Measurements from ENCODE around the gene FAM228A.
"Not testable (repeated sequence)": the region's sequence is repeated elsewhere in the genome, so short reads cannot be mapped to it uniquely, and the experiment has no call there.

FAM228A gene

DNA sequence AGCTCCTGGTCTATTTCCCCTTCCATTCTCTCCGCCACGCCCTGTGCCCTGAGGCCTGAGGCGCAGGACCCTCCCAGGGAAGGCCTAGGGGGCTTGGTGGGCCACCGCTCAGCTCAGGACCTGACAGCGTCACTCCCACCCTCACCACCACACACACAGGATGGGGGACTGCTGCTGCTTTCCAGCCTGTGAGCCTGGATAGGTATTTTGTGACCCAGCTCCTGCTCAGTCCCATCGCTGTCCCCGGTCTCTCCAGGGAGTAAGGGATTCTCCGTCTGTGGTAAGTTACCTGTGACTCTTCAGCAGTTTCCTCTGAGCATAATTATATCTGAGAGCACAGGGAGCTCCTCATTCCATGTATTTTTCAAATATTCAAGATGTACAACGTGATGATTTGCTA lies 16.3 kb downstream of the FAM228A start:
- DNase-seq (ENCODE audit: low spot score): no peak

DNA sequence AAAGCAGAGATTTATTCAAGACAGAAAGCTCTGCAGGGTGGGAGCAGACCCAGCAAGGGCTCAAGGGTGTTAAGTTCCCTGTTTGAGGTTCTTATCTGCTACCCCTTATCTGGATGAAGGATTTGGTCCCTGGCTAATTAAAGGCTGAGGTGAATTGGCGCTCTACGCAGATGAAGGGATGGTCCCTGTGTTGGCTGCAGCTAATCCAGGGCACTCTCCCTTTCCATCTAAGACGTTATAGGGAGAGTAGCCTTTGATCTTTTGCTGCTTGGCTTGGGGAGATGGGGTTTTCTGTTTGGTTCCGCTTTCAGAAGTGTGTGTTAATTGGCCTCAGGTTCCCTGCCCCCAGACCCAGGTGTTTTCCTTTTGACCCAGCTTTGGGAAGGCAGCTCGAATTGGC lies 17.0 kb downstream of the FAM228A start:
- no peak for DNase-seq (ENCODE audit: low spot score)

DNA sequence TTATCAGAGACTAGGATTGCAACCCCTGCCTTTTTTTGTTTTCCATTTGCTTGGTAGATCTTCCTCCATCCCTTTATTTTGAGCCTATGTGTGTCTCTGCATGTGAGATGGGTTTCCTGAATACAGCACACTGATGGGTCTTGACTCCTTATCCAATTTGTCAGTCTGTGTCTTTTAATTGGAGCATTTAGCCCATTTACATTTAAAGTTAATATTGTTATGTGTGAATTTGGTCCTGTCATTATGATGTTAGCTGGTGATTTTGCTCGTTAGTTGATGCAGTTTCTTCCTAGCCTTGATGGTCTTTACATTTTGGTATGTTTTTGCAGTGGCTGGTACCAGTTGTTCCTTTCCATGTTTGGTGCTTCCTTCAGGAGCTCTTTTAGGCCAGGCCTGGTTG lies 22.4 kb downstream of the FAM228A start:
- DNase-seq (ENCODE audit: low spot score): not testable (repeated sequence)

DNA sequence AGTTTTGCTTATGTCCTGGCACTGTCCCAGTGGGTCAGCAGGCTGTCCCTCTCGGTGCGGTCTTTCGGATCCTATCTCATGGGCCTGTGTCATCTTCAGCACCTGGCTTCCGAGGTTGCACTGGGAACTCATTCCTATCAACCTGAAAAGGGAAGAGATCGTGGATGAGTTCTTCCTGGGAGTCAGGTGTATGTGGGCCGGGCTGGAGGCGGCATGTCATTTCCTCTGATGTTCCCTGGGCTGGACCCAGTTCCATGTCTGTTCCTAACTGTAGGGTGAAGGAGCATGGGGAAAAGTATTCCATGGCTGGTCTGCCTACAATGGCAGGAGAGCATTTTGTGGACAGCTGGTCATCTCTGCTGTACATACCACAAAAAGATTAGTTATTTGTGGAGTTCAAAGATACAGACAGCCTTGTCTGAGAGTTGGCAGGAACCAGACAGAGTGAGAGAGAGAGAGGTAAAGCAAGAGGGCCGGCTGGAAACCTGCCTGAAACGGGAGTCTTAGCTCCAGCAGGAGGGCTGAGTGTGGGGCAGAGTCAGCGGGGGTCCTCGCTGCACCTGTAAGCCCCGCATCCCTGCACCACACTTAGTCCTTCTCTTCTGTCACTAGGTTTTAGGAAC lies 25.2 kb downstream of the FAM228A start:
- no peak for DNase-seq (ENCODE audit: low spot score)

DNA sequence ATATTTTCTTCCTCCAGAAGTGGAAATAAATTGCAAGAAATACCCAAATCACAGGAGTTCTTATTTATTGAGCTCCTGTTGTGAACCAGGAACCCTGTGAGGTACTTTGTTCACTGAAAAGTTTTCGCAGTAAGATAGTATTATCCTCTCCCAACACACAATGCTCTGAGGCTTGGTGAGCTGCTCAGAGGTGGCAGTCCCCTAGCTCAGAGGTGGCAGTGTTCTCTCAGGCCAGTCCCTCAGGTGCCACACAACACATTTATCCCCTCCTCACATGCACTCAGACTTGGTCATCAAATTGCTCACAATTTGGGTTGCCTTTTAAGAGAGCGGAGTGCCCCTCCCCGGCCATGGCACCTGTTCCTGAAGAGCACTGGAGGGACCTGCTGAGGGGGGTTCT lies 25.9 kb downstream of the FAM228A start:
- no peak for DNase-seq (ENCODE audit: low spot score)

DNA sequence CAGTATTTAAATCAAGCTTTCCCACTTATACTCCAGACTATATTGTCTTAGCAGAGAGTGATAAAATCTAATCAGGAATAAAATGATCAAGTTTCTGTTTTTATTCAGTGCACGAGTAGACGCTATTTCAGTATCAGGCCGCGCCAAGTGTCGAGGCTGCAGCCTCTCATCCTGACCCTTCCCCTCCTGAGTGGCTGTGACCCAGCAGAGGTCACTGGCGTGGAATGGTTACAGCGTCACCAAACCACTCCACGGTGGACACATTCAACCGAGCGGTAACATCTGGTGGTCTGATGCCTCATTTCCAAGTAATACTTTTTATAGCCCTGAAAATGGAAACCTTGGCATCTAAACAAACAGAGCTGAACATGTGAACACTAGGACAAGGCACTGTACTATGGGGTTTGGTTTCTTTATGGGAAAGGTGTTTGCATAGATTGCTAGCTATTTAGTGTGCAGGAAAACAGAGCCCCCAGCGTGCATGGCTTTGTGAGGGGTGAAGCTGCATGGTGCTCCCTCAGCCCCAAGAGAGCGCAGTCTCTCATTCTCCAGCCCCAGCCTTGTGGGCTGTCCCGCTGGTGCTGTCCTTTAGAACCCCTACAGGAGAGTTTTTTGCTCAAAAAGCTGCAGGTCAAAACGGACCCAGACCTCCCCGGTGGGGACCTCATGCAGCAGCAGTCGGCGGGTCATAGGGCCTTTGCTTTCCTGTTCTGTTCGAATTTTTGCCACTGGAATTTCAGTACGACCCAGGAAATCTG lies 28.4 kb downstream of the FAM228A start:
- no peak for DNase-seq (ENCODE audit: low spot score)

DNA sequence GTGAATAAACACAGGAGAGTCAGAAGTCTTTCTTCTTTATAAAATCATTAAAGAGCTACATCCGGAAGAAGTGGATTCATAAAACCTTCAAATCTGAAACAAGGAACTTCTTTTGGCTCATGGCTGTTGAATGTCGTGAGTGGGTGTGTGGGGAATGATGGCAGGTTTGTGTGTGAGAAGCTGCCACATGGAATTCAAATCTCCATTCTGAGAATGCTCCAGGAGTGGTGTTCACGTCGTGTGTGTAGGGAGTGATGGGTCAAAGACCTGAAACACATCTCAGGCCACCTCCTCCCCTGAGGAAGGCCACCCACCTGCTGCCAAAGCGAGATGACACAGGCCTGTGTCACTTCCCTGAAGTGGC lies 28.9 kb downstream of the FAM228A start:
- no peak for DNase-seq (ENCODE audit: low spot score)

DNA sequence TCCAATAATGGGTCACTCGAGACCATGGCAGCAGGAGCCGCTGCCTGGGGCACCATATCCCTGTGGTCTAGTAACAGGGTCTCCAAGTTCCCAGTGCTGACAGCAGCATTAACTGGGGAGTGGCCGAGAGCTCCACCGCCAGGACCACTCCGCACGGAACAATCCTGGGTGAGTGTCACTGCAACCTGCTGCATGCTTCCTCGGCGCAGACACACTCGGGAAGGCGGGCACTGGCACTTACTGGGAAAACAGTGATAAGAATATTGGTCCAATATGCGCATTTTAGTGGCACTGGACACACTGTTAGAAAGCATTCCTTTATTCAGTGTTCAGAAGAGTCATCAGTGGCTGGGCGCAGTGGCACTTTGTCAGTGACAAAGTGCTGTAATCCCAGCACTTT lies 29.7 kb downstream of the FAM228A start:
- DNase-seq (ENCODE audit: low spot score): no peak

GRCh38 chr2:24205131-24205530 lies 30.3 kb downstream of the FAM228A start:
- DNase-seq (ENCODE audit: low spot score): no peak

- DNase-seq (ENCODE audit: low spot score): no peak
Measured at GRCh38 chr2:24206242-24206641, 31.4 kb downstream of the FAM228A start.

GRCh38 chr2:24206714-24207113 lies 31.9 kb downstream of the FAM228A start:
- DNase-seq (ENCODE audit: low spot score): no peak

GRCh38 chr2:24207359-24207758 lies 32.5 kb downstream of the FAM228A start:
- no peak for DNase-seq (ENCODE audit: low spot score)

DNA sequence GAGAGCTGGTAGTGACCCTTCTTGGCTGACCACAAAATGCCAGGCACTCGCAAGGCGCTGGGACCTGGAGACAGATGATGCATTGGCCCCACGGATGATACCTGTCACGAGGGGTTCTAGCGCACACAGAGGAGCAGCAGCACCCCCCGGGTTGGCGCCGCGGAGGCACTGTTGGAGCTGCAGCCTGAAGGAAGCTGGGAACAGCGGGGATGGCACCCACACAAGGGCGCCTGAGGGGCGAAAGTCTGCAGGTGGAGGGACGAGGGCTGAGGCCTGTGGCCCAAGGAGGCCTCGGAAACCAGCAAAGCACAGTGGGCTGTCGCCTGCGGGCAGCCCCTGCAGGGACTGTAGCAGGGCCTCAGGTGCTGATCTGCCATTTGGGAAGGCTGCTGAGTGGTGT lies 33.6 kb downstream of the FAM228A start:
- no peak for DNase-seq (ENCODE audit: low spot score)

GRCh38 chr2:24209389-24210105 lies 34.7 kb downstream of the FAM228A start:
- DNase-seq (ENCODE audit: low spot score): no peak

GRCh38 chr2:24210106-24210455 lies 35.2 kb downstream of the FAM228A start:
- DNase-seq (ENCODE audit: low spot score): no peak

GRCh38 chr2:24210723-24211122 lies 35.9 kb downstream of the FAM228A start:
- no peak for DNase-seq (ENCODE audit: low spot score)

- DNase-seq (ENCODE audit: low spot score): no peak
Measured at GRCh38 chr2:24211408-24211807, 36.6 kb downstream of the FAM228A start.

GRCh38 chr2:24214880-24215279 lies 40.0 kb downstream of the FAM228A start:
- DNase-seq (ENCODE audit: low spot score): peak; percentile 38

DNA sequence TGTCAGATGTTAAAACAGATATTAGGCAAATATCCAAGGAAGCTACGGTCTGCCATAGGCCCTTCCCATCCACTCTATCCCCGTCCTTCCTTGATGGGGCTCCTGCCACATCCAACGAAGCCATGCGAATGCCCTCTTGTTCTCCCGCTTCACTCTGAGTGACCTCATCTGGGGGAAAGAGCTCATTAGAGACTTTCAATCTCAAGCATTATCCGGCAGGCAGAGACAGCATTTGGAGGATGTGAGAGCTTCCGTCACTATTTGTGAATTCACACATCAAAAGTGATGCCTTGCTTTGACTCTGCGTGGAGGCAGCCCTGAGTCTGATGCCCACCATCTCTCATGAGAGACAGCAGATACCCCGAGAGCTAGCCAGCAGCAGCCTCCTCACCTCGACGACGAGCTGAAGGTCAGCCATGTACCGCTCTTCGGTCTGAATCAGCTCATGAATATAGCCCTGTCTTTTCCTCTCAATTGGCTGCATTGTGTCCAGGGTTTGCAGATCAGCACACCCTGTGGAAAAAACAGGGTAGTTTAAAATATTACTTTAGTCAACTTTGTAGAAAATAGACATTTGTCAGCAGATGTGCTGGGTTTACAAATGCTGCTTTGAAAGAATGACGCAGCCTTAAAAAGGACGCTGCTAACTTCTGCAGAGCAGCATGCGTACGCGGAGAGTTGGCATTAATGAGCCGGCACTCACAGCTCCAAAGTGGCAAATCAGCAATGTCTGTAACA lies 45.9 kb downstream of the FAM228A start:
- DNase-seq (ENCODE audit: low spot score): no peak

GRCh38 chr2:24221343-24222050 lies 46.6 kb downstream of the FAM228A start:
- DNase-seq (ENCODE audit: low spot score): no peak

DNA sequence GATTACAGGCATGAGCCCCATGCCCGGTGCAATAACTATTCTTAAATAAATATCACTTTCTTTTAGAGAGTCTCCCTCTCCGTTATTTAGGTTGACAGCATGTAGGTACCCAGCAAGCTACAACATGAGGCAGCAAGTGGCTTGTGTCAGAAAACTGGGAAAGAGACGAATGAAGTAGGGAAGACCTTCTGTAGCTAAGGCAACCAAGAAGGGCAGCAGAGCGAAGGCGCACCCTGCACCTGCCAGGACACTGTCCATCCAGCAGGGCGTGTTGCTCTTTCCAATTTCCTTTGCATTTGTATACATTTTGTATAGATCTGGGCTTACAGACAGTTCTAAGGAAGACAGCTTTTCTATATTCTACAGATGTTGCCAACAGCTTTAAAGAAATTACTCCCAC lies 48.1 kb downstream of the FAM228A start:
- DNase-seq (ENCODE audit: low spot score): no peak

Measured in NAMALWA (cell line).